IgD-negative memory B cell (primary cell): Measurements from ENCODE around the gene SYNPR. TPM values are rescaled to one million over a fixed set of nuclear protein-coding genes. Genes with fewer than 3 reads are reported as not detected.
A peak's percentile ranks its signal among the peaks of the same experiment; 100 is the strongest.
"Not testable (repeated sequence)": the region's sequence is repeated elsewhere in the genome, so short reads cannot be mapped to it uniquely, and the experiment has no call there.

Source experiments
- H3K27ac Mint-ChIP-seq, 3 donors: one replicate each; pipeline ENCODE4 v1.8.0; 2020 to 2022; ENCODE audit warnings: mild to moderate bottlenecking in 3 of 3, mixed read lengths in 3 of 3, moderate library complexity in 1 of 3
- H3K27me3 Mint-ChIP-seq: one replicate; pipeline ENCODE4 v1.8.0; 2021; ENCODE audit warnings: mixed read lengths
- H3K36me3 Mint-ChIP-seq: one replicate; pipeline ENCODE4 v1.8.0; 2020; ENCODE audit warnings: mild to moderate bottlenecking, mixed read lengths
- H3K4me1 Mint-ChIP-seq, 3 donors: one replicate each; pipeline ENCODE4 v1.8.0; 2020 to 2022; ENCODE audit warnings: mixed read lengths in 3 of 3, mild to moderate bottlenecking in 1 of 3
- H3K4me3 Mint-ChIP-seq, 4 donors: one replicate each; pipeline ENCODE4 v1.8.0; 2020 to 2022; ENCODE audit warnings: mild to moderate bottlenecking in 4 of 4, mixed read lengths in 4 of 4, moderate library complexity in 3 of 4
- H3K9me3 Mint-ChIP-seq, 3 donors: one replicate each; pipeline ENCODE4 v1.8.0; 2020 to 2021; ENCODE audit warnings: mixed read lengths in 3 of 3, mild to moderate bottlenecking in 1 of 3
- polyA plus RNA-seq: library from polyadenylated mRNA; unstranded; fragments of 300-500 nt; fragmentation: Illumina TruSeq; gene quantifications from one replicate; pipeline ENCODE4 v1.2.3, GENCODE V29; 2021

The SYNPR gene
- polyA plus RNA-seq, 1 donor from 2014 or later, result not detected

DNA sequence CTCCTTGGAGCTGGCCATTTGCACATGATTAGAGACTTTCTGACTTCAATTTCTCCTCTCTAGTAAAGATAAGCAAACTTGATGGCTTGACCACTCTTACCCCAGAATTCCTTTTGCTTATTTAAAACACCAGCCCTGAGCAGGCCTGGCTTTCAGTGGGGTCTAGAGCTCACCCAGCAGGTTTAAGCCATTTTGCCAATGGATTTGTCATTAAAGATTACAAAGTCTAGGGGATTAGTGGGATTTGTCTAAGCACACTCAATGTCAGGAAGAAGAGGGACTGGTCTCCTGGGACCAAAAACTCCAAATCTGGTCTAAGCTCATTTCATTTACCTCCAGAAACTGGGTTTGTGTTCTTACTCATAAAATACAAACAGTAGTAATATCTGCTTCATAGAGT is 317.1 kb downstream of the SYNPR start:
- Mint-ChIP-seq H3K36me3 (no peaks in the 10 kb centered on the region), H3K27ac (no peak overlapping the region), H3K4me1 (no peaks in the 10 kb centered on the region), H3K9me3 (peaks cover 0 to 3% (median 0%) of the 10 kb centered on the region in 3 donors), H3K4me3 (no peak overlapping the region), H3K27me3 (no peaks in the 10 kb centered on the region)

DNA sequence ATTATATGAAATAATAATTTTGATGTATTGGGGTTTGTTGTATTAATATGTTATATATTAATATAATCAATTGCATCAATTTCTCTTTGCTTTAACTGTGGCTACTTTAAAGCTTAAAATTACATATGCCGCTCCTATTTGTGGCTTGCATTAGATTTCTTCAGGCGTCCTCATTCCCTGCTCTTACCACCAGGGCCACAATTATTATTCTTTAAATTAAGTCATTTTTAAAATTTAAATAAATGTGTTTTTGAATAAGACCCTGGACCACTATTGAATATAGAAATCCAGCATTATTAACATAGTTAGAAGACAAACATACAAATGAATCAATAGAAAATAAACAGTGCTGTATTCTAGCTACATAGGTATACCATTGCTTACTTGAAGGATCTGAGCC is 318.9 kb downstream of the SYNPR start:
- peaks cover 0 to 2% (median 0%) of the 10 kb centered on the region in 3 donors for H3K4me1 Mint-ChIP-seq
- H3K27me3 Mint-ChIP-seq, result no peaks in the 10 kb centered on the region
- H3K9me3 Mint-ChIP-seq, result peaks cover 3 to 7% (median 4%) of the 10 kb centered on the region in 3 donors
- H3K36me3 Mint-ChIP-seq, result no peaks in the 10 kb centered on the region
- no peak overlapping the region for H3K4me3 Mint-ChIP-seq
- no peak overlapping the region for H3K27ac Mint-ChIP-seq

DNA sequence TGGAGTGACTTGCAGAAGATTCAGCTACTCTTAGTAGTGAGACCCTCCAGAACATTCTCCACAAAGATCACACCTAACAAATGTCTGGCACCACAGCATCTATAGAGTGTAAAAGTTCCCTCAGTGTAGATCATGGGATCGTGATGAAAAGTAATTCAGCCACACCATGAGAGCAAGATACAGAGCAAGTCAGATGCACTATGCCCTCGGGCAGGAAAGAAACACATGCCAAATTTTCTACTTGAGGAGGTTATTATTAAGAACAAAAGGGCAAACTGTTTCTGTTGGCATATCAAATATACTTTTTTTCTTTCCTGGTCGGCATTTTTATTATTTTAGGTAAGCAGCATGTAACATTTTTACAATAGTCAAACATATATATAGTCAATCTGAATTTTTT is 329.6 kb downstream of the SYNPR start:
- H3K36me3 Mint-ChIP-seq, result no peaks in the 10 kb centered on the region
- H3K9me3 Mint-ChIP-seq, result no peaks in the 10 kb centered on the region
- no peak overlapping the region for H3K27ac Mint-ChIP-seq
- peaks cover 5% of the 10 kb centered on the region for H3K27me3 Mint-ChIP-seq
- H3K4me3 Mint-ChIP-seq, result no peak overlapping the region
- no peaks in the 10 kb centered on the region for H3K4me1 Mint-ChIP-seq

DNA sequence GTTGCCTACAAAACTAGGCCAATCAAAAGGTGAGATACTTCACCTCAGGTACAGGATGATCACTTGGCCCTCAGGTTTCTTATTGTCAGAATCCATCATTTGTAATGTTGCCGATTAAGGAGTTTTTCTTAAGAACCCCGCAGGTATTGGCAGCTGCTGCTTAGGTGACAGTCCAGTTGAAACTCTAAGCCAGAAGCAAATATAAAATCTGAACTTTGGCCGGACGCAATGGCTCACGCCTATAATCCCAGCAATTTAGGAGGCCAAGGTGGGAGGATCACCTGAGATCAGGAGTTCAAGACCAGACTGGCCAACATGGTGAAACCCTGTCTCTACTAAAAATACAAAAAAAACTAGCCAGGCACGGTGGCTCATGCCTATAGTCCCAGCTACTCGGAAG is 331.3 kb downstream of the SYNPR start:
- H3K27me3 Mint-ChIP-seq, result peaks cover 3% of the 10 kb centered on the region
- H3K27ac Mint-ChIP-seq, result no peak overlapping the region
- H3K4me1 Mint-ChIP-seq, result no peaks in the 10 kb centered on the region
- no peaks in the 10 kb centered on the region for H3K36me3 Mint-ChIP-seq
- no peak overlapping the region for H3K4me3 Mint-ChIP-seq
- no peaks in the 10 kb centered on the region for H3K9me3 Mint-ChIP-seq

DNA sequence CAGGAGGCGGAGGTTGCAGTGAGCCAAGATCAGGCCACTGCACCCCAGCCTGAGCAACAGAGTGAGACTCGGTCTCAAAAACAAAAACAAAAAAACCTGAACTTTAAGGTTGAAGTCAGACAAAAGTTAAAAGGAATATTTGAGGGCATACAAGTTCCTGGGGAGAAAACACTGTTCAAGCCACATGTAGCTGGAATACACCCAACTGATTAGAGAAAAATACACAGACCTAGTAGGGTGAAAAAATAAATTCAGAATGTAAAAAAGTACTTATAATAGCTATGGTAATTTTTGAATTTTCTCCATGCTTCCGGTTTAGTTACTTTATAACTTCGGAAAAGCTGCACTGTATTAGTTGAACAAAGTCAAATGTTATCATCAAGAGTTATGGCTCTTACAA is 331.7 kb downstream of the SYNPR start:
- no peaks in the 10 kb centered on the region for H3K4me1 Mint-ChIP-seq
- H3K27ac Mint-ChIP-seq, result no peak overlapping the region
- H3K27me3 Mint-ChIP-seq, result peaks cover 3% of the 10 kb centered on the region
- no peaks in the 10 kb centered on the region for H3K9me3 Mint-ChIP-seq
- no peaks in the 10 kb centered on the region for H3K36me3 Mint-ChIP-seq
- H3K4me3 Mint-ChIP-seq, result no peak overlapping the region

DNA sequence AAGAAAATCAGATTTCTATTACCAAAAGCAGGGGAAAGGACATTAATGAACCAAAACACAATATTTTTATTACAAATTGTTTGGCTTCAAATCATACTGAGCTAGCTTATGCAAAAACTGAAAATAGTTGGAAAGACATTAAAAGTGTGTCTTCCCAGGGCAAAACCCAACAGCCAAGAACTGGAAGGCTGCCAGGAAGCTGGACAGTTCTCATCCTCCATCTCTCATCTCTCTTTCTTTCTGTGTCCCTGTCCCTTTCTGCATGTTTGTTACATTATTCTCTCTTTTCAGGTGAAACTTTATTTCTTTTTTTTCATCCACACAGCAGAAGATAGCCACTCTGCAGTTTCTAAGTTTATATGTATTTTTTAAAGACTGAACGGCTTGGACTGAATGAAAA is 333.3 kb downstream of the SYNPR start:
- Mint-ChIP-seq H3K9me3 (no peaks in the 10 kb centered on the region), H3K27ac (no peak overlapping the region), H3K4me3 (no peak overlapping the region), H3K27me3 (peaks cover 1% of the 10 kb centered on the region), H3K36me3 (no peaks in the 10 kb centered on the region), H3K4me1 (no peaks in the 10 kb centered on the region)

DNA sequence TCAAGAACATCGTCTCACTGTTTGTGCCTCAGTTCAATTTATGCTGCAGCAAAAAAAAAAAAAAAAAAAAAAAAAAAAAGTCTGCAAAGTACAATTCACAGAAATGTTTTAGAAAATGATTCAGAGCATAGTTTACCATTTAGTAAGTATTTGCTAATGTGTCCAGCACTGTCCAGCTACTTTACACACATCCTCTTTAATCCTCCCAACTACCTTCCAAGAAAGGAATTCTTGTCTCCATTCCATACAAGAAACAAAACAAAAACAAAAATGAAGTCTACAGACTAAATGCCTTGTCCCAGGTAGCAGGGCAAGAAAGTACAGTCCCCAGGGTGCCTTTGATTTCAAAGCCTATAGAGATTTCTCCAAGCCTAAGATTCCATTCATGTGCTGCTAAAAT is 335.5 kb downstream of the SYNPR start:
- H3K4me3 Mint-ChIP-seq, result no peak overlapping the region
- H3K27ac Mint-ChIP-seq, result no peak overlapping the region
- H3K27me3 Mint-ChIP-seq, result no peaks in the 10 kb centered on the region
- no peaks in the 10 kb centered on the region for H3K4me1 Mint-ChIP-seq
- H3K36me3 Mint-ChIP-seq, result no peaks in the 10 kb centered on the region
- no peaks in the 10 kb centered on the region for H3K9me3 Mint-ChIP-seq

DNA sequence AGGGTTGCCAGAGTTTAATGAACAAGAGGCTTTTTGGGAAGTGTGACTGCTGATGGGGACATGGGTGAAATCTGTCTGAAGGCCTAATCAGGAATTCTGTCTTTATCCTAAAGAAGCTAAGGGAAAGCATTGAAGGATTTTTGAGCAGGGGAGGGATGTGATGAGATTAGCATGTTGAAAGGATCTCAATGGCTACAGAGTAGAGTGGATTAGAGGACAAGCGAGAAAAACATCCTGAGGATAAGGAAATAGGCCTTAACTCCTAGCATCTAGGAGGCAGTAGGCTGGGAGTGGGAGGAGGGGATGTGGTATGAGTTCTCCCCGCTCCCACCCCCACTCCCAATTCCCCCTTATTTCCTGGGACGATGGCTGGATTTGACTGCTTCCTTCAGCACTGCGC is 339.3 kb downstream of the SYNPR start:
- Mint-ChIP-seq H3K36me3 (no peaks in the 10 kb centered on the region), H3K4me1 (no peaks in the 10 kb centered on the region), H3K27ac (no peak overlapping the region), H3K9me3 (peaks cover 2 to 5% (median 4%) of the 10 kb centered on the region in 3 donors), H3K27me3 (no peaks in the 10 kb centered on the region), H3K4me3 (no peak overlapping the region)

DNA sequence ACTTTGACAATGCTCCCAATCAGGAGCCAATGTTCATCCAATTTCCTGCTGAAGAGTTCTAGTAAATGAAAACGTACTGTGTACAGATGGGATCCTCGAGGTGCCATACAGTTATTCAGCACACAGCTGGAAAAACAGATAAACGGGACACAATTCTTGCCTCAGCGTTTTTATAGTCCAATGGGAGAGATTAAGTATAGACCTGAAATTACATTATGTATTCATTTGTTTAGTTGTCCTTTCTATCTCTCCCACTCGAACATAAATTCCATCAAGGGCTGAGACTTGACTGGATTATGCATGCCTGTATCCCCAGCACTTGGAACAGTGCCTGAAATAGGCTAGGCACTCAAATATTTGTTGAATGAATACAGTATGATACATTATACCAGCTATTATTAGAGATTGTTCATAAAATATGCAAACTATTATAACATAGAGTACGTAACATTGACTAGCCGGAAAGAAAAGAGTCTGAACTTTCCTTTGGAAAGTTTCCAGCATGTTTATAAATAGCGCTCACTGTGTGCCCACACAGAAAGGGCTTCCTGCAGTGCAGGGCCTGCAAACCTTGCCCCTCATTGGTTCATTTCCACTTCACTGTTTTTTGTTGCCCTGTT is 346.9 kb downstream of the SYNPR start:
- H3K27me3 Mint-ChIP-seq, result peaks cover 5% of the 10 kb centered on the region
- no peaks in the 10 kb centered on the region for H3K4me1 Mint-ChIP-seq
- no peak overlapping the region for H3K4me3 Mint-ChIP-seq
- H3K36me3 Mint-ChIP-seq, result no peaks in the 10 kb centered on the region
- H3K9me3 Mint-ChIP-seq, result peaks cover 0 to 4% (median 0%) of the 10 kb centered on the region in 3 donors
- H3K27ac Mint-ChIP-seq, result no peak overlapping the region

DNA sequence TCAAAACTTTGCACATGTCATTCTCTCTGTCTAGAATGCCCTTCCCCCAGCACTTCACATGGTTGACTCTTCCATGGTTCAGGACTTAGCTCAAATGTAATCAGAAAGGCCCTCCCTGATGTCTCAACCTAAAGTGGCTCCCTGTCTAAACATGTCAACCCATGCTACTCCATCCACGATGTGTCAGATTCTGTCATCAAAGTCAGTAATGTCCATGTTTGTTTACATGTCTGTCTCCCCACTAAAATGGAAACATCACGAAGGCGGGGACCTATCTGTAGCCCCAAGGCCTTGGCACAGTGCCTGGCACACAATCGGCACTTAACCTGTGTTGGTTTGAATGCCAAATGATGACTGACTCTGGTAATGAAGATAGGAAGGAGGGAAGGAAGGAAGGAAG is 353.6 kb downstream of the SYNPR start:
- Mint-ChIP-seq H3K4me3 (no peak overlapping the region), H3K9me3 (peaks cover 2 to 8% (median 3%) of the 10 kb centered on the region in 3 donors), H3K27me3 (peaks cover 5% of the 10 kb centered on the region), H3K27ac (peak overlapping the region in 1 of 3 donors; percentile 33), H3K4me1 (no peaks in the 10 kb centered on the region), H3K36me3 (no peaks in the 10 kb centered on the region)

DNA sequence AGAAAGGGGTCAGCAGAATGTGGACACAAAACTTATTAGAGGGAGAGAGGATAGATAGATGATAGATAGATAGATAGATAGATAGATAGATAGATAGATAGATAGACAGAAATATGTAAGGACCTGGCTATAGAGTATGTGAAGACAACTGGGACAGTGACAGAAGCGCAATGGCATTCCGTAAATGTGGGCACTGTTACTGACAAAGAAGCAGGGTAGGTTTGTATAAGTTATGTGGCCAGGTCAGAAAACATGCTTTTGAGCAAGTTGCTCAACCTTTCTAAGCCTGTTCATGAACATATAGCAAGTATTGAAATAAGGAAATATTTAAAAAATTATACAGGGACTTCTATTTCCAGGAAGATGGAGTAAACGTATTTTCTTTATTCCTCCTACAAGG is 357.1 kb downstream of the SYNPR start:
- Mint-ChIP-seq H3K4me1 (no peaks in the 10 kb centered on the region), H3K36me3 (no peaks in the 10 kb centered on the region), H3K4me3 (no peak overlapping the region), H3K9me3 (peaks cover 4 to 13% (median 5%) of the 10 kb centered on the region in 3 donors), H3K27me3 (peaks cover 5% of the 10 kb centered on the region), H3K27ac (no peak overlapping the region)

DNA sequence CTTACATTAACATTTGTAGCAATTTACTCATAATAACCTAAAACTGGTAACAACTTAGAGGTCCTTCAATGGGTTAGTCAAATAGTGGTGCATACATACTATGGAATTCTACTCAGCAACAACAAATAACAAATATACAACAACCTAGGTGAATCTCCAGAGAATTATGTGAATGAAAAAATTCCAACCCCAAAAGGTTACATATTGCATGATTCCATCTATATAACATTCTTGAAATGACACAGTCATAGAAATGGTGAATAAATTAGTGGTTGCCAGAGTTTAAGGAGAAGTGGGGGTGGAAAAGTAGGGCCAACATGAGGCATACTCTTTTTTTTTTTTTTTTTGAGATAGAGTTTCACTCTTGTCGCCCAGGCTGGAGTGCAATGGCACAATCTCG is 361.7 kb downstream of the SYNPR start:
- no peaks in the 10 kb centered on the region for H3K27me3 Mint-ChIP-seq
- peaks cover 3 to 20% (median 7%) of the 10 kb centered on the region in 3 donors for H3K9me3 Mint-ChIP-seq
- no peak overlapping the region for H3K4me3 Mint-ChIP-seq
- H3K27ac Mint-ChIP-seq, result no peak overlapping the region
- no peaks in the 10 kb centered on the region for H3K36me3 Mint-ChIP-seq
- H3K4me1 Mint-ChIP-seq, result no peaks in the 10 kb centered on the region

DNA sequence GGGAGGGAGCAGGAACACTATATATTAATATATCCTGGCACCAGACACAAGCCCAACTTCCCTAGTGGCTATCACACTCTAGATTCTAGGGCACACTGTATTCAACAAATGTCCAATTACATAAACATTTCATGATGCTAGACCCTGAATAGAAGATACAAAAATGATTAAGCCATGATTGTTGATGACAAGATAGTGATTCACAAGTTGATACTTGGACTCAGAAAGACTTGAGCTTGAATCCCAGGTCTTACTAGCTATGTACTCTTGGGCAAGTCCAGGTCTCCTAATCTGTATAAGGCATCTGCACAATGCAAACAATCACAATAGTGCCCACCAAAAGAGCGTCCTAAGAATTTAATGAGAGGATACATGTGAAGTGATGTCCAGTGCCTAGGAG is 364.4 kb downstream of the SYNPR start:
- H3K27ac Mint-ChIP-seq, result no peak overlapping the region
- H3K36me3 Mint-ChIP-seq, result no peaks in the 10 kb centered on the region
- H3K9me3 Mint-ChIP-seq, result peaks cover 0 to 11% (median 3%) of the 10 kb centered on the region in 3 donors
- H3K4me3 Mint-ChIP-seq, result no peak overlapping the region
- no peaks in the 10 kb centered on the region for H3K4me1 Mint-ChIP-seq
- H3K27me3 Mint-ChIP-seq, result no peaks in the 10 kb centered on the region

DNA sequence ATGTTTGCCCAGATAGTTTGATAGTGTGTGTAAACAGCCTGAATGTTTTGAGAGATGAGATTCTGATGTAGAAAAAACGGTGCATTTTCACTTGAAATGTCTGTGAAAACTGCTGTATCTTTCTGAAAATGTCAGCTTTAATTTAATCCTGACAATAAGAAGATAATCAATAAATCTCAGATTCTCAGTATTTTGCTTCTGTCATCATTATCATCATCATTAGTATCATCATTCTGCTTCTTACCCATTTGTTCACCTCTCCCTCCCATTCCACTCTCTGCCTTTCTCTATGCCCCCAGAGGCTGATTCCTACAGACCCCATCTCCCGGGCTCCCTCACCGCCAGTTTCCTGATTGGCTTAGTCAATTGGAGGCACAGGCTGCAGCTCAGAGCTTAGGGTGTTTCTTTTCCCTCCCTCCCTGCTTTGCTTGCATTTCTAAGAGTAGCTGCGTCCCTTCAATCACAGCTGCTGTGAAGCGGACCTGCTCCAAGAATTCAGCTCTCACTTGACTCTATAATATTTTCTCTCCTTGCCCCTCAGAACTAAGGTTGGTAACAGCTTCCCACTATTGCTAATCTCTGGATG is 366.2 kb downstream of the SYNPR start:
- Mint-ChIP-seq H3K4me3 (no peak overlapping the region), H3K27me3 (no peaks in the 10 kb centered on the region), H3K4me1 (no peaks in the 10 kb centered on the region), H3K9me3 (peaks cover 0 to 13% (median 3%) of the 10 kb centered on the region in 3 donors), H3K36me3 (peaks cover 1% of the 10 kb centered on the region), H3K27ac (no peak overlapping the region)

DNA sequence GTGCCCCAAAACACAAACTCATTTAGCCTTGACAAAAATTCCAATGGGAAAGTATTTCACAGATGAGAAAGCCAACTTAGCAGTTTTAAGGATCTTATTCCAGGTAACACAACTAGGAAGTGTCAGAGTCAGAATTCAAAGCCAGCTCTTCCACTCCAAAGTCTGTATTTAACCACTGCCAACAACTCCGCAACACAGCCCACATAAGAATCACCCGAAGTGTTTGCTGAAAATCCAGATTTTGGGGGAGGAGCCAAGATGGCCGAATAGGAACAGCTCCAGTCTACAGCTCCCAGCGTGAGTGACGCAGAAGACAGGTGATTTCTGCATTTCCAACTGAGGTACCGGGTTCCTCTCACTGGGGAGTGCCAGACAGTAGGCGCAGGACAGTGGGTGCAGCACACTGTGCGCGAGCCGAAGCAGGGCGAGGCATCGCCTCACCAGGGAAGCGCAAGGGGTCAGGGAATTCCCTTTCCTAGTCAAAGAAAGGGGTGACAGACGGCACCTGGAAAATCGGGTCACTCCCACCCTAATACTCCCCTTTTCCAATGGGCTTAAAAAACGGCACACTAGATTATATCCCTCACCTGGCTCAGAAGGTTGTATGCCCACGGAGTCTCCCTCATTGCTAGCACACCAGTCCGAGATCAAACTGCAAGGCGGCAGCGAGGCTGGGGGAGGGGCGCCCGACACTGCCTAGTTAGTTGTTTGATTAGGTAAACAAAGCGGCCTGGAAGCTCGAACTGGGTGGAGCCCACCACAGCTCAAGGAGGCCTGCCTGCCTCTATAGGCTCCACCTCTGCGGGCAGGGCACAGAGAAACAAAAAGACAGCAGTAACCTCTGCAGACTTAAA is 367.0 kb downstream of the SYNPR start:
- H3K27ac Mint-ChIP-seq, H3K4me1 Mint-ChIP-seq, H3K27me3 Mint-ChIP-seq, H3K36me3 Mint-ChIP-seq, H3K4me3 Mint-ChIP-seq: not testable (repeated sequence)
- H3K9me3 Mint-ChIP-seq, result peaks cover 0 to 13% (median 3%) of the 10 kb centered on the region in 3 donors
